Stomach (tissue), 4 donors: Measurements from ENCODE around the gene ERICH2.

Source experiments
- CTCF ChIP-seq, 7 experiments: fragments of 450-650 bp in 4 of 7; fragments of 200-600 bp in 3 of 7; sonication (generic) in 3 of 7; IDR thresholded peaks; one replicate each; pipeline ENCODE4 v1.5.1; 2016 to 2019; ENCODE audit warnings: antibody characterized with exemption in 7 of 7, control low read depth in 2 of 7, mild to moderate bottlenecking in 1 of 7
- EP300 ChIP-seq: sonication (generic); formaldehyde crosslinking; IDR thresholded peaks from one replicate; pipeline ENCODE4 v1.6.1; 2017; ENCODE audit warnings: antibody characterized with exemption

DNA sequence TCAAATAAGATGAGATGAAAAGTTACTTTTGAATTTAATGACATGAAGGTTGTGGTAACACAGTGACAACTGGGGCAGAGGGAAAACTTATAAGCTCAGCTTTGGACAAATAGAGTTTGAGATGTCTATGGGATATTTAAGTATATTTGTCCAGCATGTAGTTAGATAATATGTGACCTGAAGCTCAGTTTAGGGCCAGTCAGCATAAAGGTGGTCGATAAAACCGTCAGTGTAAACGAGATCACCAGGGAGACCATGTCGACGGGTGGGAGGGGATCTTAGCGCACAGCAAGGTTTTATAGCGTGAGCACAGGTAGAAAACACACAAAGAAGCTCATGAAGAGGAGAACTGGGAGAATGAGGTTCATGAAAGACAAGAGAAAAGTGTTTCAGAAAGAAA lies 7.4 kb upstream of the ERICH2 start:
- TF ChIP-seq CTCF (IDR thresholded peaks at IDR 0.05) = no peak
- TF ChIP-seq EP300 = no peak
